Activated naive CD4-positive, alpha-beta T cell treated with anti-CD3 and anti-CD28 coated beads for 36 hours (primary cell): ENCODE measurements around the gene SMC4. TPM values are rescaled to one million over a fixed set of nuclear protein-coding genes. Genes with fewer than 3 reads are reported as not detected.

Experiments used
- CTCF ChIA-PET: fragments of 350-600 bp; sonication (Branson Sonifier 250); formaldehyde crosslinking; loops from one replicate; lab custom pipeline; 2021; ENCODE audit warnings: antibody characterized with exemption; lab: Charles Lee
- DNase-seq: peaks from one replicate; pipeline ENCODE4 v3.0.0-alpha.2; 2020
- H3K27ac Mint-ChIP-seq: one replicate; pipeline ENCODE4 v1.8.0; 2021; ENCODE audit warnings: mild to moderate bottlenecking, mixed read lengths
- H3K27me3 Mint-ChIP-seq: one replicate; pipeline ENCODE4 v1.8.0; 2021; ENCODE audit warnings: low read depth, mixed read lengths
- H3K36me3 Mint-ChIP-seq: one replicate; pipeline ENCODE4 v1.8.0; 2021; ENCODE audit warnings: low read depth, mixed read lengths
- H3K4me1 Mint-ChIP-seq: one replicate; pipeline ENCODE4 v1.8.0; 2021; ENCODE audit warnings: low read depth, mixed read lengths
- H3K4me3 Mint-ChIP-seq: one replicate; pipeline ENCODE4 v1.8.0; 2021; ENCODE audit warnings: mild to moderate bottlenecking, moderate library complexity, mixed read lengths
- H3K9me3 Mint-ChIP-seq: one replicate; pipeline ENCODE4 v1.8.0; 2021; ENCODE audit warnings: mixed read lengths
- intact Hi-C: fragments of 100-400 bp; cut with micrococcal nuclease; formaldehyde crosslinking; loops from one replicate; pipeline ENCODE4 v1.15.1; 2023
- total RNA-seq, 2 experiments: library from RNA; stranded (reverse); gene quantifications; one replicate each; pipeline ENCODE4 v1.2.3, GENCODE V29; 2021

The SMC4 gene
- total RNA-seq, 2 experiments from 2014 or later = 187 to 191 TPM

DNA sequence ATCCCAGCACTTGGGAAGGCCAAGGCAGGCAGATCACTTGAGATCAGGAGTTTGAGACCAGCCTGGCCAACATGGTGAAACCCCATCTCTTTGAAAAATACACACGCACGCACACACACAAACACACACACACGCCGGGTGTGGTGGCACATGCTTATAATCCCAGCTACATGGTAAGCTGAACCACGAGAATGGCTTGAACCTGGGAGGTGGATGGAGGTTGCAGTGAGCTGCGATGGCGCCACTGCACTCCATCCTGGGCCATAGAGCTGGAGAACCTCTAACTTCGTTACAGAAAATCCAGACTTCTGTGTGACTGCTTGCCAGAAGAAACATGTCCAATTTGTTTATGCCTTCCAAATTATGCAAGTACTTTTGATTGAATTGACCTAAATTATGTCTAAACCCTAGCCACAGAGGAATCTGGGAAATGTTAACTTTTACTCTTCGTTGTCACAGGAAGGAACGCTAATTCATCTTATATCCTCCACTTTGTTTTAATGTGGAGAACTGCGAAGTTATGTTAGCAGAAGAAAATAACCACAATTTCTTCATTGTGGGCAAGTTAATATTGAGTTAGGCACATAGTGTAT lies 28.5 kb downstream of the SMC4 start:
- no peaks in the 10 kb centered on the region for H3K9me3 Mint-ChIP-seq
- DNase-seq = no peak
- H3K4me1 Mint-ChIP-seq = no peaks in the 10 kb centered on the region
- H3K27ac Mint-ChIP-seq = no peak overlapping the region
- no peak overlapping the region for H3K4me3 Mint-ChIP-seq
- intact Hi-C loops = loop anchor here (2.0 kb wide), 1 partner anchor 15 kb away; no protein-coding TSS in a partner anchor
- CTCF ChIA-PET = interaction anchor here (0.6 kb wide), 1 partner anchor 127 kb away, joined by 3 read pairs; no protein-coding TSS in a partner anchor
- H3K36me3 Mint-ChIP-seq = peaks cover 63% of the 10 kb centered on the region
- no peaks in the 10 kb centered on the region for H3K27me3 Mint-ChIP-seq

DNA sequence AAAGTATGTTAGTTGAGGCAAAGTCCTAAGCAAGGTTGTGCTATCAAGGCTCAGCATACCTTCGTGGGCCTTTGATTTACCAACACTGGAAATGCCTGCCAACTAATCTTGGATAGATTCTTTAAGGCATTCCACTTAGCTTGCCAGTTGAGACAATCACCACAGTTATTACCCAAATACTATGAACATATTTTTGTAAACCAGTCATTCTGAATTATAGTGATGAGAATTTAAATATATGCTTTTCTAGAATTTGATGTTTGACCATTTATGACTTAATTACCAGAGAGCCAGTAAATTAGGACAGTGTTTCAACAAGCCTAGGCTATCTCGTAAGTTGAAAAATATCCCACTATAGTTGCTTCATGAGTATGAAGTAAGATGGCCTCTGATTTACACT lies 34.6 kb downstream of the SMC4 start:
- no peak overlapping the region for H3K4me3 Mint-ChIP-seq
- intact Hi-C loops = loop anchor here (2.0 kb wide), 1 partner anchor 33 kb away; no protein-coding TSS in a partner anchor
- CTCF ChIA-PET = no interaction called here
- no peak overlapping the region for H3K27ac Mint-ChIP-seq
- H3K36me3 Mint-ChIP-seq = peaks cover 45% of the 10 kb centered on the region
- H3K9me3 Mint-ChIP-seq = no peaks in the 10 kb centered on the region
- H3K27me3 Mint-ChIP-seq = no peaks in the 10 kb centered on the region
- no peak for DNase-seq
- peaks cover 16% of the 10 kb centered on the region for H3K4me1 Mint-ChIP-seq

DNA sequence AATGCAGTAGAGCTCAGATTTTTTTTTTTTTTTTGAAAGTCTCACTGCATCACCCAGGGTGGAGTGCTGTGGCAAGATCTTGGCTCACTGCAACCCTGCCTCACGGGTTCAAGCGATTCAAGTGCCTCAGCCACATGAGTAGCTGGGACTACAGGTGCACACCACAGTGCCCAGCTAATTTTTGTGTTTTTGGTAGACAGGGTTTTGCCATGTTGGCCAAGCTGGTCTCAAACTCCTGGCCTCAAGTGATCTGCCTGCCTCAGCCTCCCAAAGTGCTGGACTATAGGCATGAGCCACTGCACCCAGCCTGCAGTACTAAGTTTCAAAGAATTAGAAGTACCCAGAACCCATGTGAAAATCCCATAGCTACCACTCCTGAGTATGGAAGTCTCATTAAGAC lies 35.6 kb downstream of the SMC4 start:
- Mint-ChIP-seq H3K27me3 (no peaks in the 10 kb centered on the region), H3K4me1 (peaks cover 20% of the 10 kb centered on the region), H3K36me3 (peaks cover 50% of the 10 kb centered on the region), H3K27ac (no peak overlapping the region), H3K9me3 (no peaks in the 10 kb centered on the region), H3K4me3 (no peak overlapping the region)
- CTCF ChIA-PET = no interaction called here
- DNase-seq = no peak
- intact Hi-C loops = loop anchor here (2.0 kb wide), 1 partner anchor 34 kb away; no protein-coding TSS in a partner anchor

- Mint-ChIP-seq H3K36me3 (peaks cover 54% of the 10 kb centered on the region), H3K27ac (no peak overlapping the region), H3K27me3 (no peaks in the 10 kb centered on the region), H3K4me1 (peaks cover 23% of the 10 kb centered on the region), H3K9me3 (no peaks in the 10 kb centered on the region), H3K4me3 (no peak overlapping the region)
- DNase-seq = no peak
- CTCF ChIA-PET = no interaction called here
- intact Hi-C loops = loop anchor here (2.0 kb wide), 1 partner anchor 35 kb away; no protein-coding TSS in a partner anchor
Observed at GRCh38 chr3:160435747-160436146, 36.3 kb downstream of the SMC4 start.

DNA sequence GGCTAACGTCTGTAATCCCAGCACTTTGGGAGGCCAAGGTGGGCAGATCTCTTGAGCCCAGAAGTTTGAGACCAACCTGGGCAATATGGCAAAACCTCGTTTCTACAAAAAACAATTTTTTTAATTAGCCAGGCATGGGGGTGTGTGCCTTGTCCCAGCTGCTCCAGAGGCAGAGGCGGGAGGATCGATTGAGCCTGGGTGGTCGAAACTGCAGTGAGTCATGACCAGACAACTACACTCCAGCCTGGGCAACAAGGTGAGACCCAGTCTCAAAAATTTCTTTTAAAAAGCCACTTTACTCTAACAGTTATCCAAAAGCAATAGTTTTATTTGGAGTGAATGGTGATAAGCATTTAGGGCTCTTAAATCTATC lies 37.6 kb downstream of the SMC4 start:
- no peak for DNase-seq
- Mint-ChIP-seq H3K9me3 (no peaks in the 10 kb centered on the region), H3K27ac (peak overlapping the region; percentile 36), H3K4me3 (no peak overlapping the region), H3K4me1 (peaks cover 27% of the 10 kb centered on the region), H3K27me3 (no peaks in the 10 kb centered on the region), H3K36me3 (peaks cover 52% of the 10 kb centered on the region)
- intact Hi-C loops = no loop called here
- CTCF ChIA-PET = interaction anchor here (0.8 kb wide), 1 partner anchor 101 kb away, joined by 3 read pairs; no protein-coding TSS in a partner anchor

GRCh38 chr3:160440687-160441086 lies 41.2 kb downstream of the SMC4 start:
- no peaks in the 10 kb centered on the region for H3K9me3 Mint-ChIP-seq
- CTCF ChIA-PET = interaction anchor here (1.2 kb wide), 1 partner anchor 27 kb away, joined by 3 read pairs; no protein-coding TSS in a partner anchor
- no peaks in the 10 kb centered on the region for H3K27me3 Mint-ChIP-seq
- peaks cover 62% of the 10 kb centered on the region for H3K36me3 Mint-ChIP-seq
- no peak for DNase-seq
- H3K27ac Mint-ChIP-seq = no peak overlapping the region
- no peak overlapping the region for H3K4me3 Mint-ChIP-seq
- H3K4me1 Mint-ChIP-seq = peaks cover 33% of the 10 kb centered on the region
- intact Hi-C loops = no loop called here

DNA sequence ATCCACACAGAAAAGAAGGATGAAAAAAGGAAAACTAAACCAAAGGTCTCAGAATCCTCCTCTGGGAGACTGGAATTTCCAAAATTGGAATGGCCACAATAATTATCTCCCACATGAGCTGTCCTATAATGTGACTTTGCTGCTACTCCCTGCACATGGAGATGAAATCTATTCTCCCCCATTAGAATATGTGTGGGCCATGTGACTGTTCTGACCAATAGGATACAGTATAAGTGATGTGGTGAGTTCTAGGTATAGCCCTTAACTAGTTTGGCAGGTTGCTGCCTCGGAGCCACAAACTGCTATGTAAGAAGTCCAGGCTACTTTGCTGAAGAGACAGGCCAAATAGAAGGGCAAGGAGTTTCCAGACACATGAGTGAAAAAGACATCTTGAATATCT lies 45.0 kb downstream of the SMC4 start:
- no peaks in the 10 kb centered on the region for H3K27me3 Mint-ChIP-seq
- intact Hi-C loops = no loop called here
- H3K36me3 Mint-ChIP-seq = peaks cover 50% of the 10 kb centered on the region
- DNase-seq = no peak
- peaks cover 36% of the 10 kb centered on the region for H3K4me1 Mint-ChIP-seq
- H3K27ac Mint-ChIP-seq = no peak overlapping the region
- H3K4me3 Mint-ChIP-seq = no peak overlapping the region
- H3K9me3 Mint-ChIP-seq = no peaks in the 10 kb centered on the region
- CTCF ChIA-PET = interaction anchor here (1.7 kb wide), 1 partner anchor 31 kb away, joined by 10 read pairs; no protein-coding TSS in a partner anchor

DNA sequence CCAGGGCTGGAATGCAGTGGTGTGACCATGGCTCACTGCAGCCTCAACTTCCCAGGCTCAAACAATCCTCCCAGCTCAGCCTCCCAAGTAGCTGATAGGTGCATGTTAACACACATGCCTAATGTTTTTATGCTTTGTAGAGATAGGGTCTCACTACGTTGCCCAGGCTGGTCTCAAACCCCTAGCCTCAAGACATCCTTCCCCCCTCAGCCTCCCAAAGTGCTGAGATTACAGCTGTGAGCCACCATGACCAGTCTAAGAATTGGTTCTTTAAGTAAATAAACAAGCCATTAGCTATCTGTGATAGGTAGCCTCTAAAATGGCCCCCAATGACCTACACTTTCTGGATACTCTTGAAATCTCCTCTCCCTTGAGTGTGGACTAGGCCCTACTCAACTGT lies 46.4 kb downstream of the SMC4 start:
- CTCF ChIA-PET = interaction anchor here (0.7 to 1.7 kb wide), 3 partner anchors 9 to 49 kb away, joined by 3 to 10 read pairs (median 3); no protein-coding TSS in a partner anchor
- H3K4me3 Mint-ChIP-seq = no peak overlapping the region
- no peak for DNase-seq
- no peaks in the 10 kb centered on the region for H3K9me3 Mint-ChIP-seq
- H3K36me3 Mint-ChIP-seq = peaks cover 40% of the 10 kb centered on the region
- H3K27me3 Mint-ChIP-seq = no peaks in the 10 kb centered on the region
- intact Hi-C loops = loop anchor here (5.0 kb wide), 1 partner anchor 1639 kb away; no protein-coding TSS in a partner anchor
- peaks cover 36% of the 10 kb centered on the region for H3K4me1 Mint-ChIP-seq
- no peak overlapping the region for H3K27ac Mint-ChIP-seq

DNA sequence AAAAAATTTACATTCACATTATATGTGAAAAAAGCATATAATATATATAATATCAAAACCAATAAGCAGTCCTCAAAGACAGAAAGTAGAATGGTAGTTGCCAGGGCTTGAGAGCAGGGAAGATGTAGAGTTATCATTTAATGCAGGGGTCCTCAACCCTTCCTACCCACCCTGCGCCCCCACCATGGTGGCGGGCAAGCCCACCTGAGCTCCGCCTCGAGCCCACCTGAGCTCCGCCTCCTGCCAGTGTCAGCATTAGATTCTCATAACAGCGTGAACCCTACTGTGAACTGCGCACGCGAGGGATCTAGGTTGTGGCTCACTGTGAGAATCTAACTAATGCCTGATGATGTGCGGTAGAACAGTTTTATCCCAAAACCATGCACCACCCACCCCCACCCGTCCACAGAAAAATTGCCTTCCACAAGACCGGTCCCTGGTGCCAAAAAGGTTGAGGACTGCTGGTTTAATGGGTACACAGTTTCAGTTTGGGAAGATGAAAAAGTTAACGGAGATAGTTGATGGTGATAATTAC lies 47.1 kb downstream of the SMC4 start:
- no peak overlapping the region for H3K27ac Mint-ChIP-seq
- intact Hi-C loops = loop anchor here (5.0 kb wide), 1 partner anchor 1639 kb away; no protein-coding TSS in a partner anchor
- H3K4me1 Mint-ChIP-seq = peaks cover 36% of the 10 kb centered on the region

DNA sequence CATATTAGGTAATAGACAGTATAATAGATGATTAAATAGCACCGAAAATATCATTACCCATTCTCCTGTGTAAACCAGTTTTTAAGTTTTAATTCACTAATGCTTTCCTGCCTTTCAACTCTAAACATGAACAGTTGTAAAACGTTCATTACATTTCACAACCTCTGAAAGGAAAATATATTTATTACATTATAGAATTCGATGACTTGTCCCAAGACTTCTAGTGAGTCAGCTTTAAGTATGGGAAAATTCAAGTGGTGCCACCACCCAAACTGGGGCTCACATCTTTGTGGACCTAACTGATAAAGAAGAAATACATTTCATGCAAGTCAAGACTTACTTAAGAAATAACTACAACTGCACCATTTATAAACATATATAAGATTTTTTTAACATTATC lies 48.1 kb downstream of the SMC4 start:
- no peak overlapping the region for H3K27ac Mint-ChIP-seq
- no peaks in the 10 kb centered on the region for H3K27me3 Mint-ChIP-seq
- no peak overlapping the region for H3K4me3 Mint-ChIP-seq
- no peaks in the 10 kb centered on the region for H3K9me3 Mint-ChIP-seq
- H3K4me1 Mint-ChIP-seq = peaks cover 31% of the 10 kb centered on the region
- DNase-seq = no peak
- H3K36me3 Mint-ChIP-seq = peaks cover 29% of the 10 kb centered on the region
- CTCF ChIA-PET = no interaction called here
- intact Hi-C loops = loop anchor here (5.0 kb wide), 1 partner anchor 1640 kb away; no protein-coding TSS in a partner anchor

More for the DNA sequence above, 47.1 kb downstream of the SMC4 start:
- no peak overlapping the region for H3K4me3 Mint-ChIP-seq
- CTCF ChIA-PET = no interaction called here
- H3K9me3 Mint-ChIP-seq = no peaks in the 10 kb centered on the region
- peaks cover 37% of the 10 kb centered on the region for H3K36me3 Mint-ChIP-seq
- no peak for DNase-seq
- no peaks in the 10 kb centered on the region for H3K27me3 Mint-ChIP-seq

GRCh38 chr3:160448845-160449635 lies 49.6 kb downstream of the SMC4 start:
- H3K4me1 Mint-ChIP-seq = peaks cover 31% of the 10 kb centered on the region
- no peak for DNase-seq

More at GRCh38 chr3:160448845-160449635, 49.6 kb downstream of the SMC4 start:
- CTCF ChIA-PET = interaction anchor here (0.7 to 1.3 kb wide), 6 partner anchors 10 to 416 kb away, joined by 3 to 4 read pairs (median 4); partner anchors contain the start of gene SMC4
- intact Hi-C loops = loop anchor here (1.0 to 5.0 kb wide), 7 partner anchors 37 to 1642 kb away; partner anchors contain the start of genes IFT80, KPNA4, NMD3 and SMC4
- H3K9me3 Mint-ChIP-seq = no peaks in the 10 kb centered on the region
- H3K27me3 Mint-ChIP-seq = no peaks in the 10 kb centered on the region
- H3K27ac Mint-ChIP-seq = peak overlapping the region; percentile 90
- H3K4me3 Mint-ChIP-seq = peak overlapping the region; percentile 91
- peaks cover 22% of the 10 kb centered on the region for H3K36me3 Mint-ChIP-seq
